GM23338 (cell line): ENCODE results near the gene SYNPR. TPM values are rescaled to one million over a fixed set of nuclear protein-coding genes. Genes with fewer than 3 reads are reported as not detected.

Experiments used
- ATAC-seq: fragments of 200-7000 bp; cut with Tn5 transposase; 3 replicates; pipeline ENCODE4 v1.9.1; 2020
- DNase-seq: peaks from one replicate; pipeline ENCODE4 v3.0.0-alpha.2; 2015; ENCODE audit warnings: low spot score
- H2AFZ ChIP-seq: fragments of 200-600 bp; sonication (generic); 2 replicates; pipeline ENCODE4 v1.8.0; 2016; ENCODE audit warnings: antibody characterized with exemption, mild to moderate bottlenecking, moderate library complexity
- H3F3A ChIP-seq: fragments of 200-600 bp; sonication (generic); replicated peaks from 2 replicates; pipeline ENCODE4 v1.8.0; 2017; ENCODE audit warnings: antibody characterized with exemption, mixed run types, low read depth
- H3K27ac ChIP-seq: fragments of 200-600 bp; sonication (generic); 2 replicates; pipeline ENCODE4 v1.6.1; 2016; ENCODE audit warnings: low read depth
- H3K27me3 ChIP-seq: fragments of 200-600 bp; sonication (generic); 2 replicates; pipeline ENCODE4 v1.8.0; 2016; ENCODE audit warnings: mild to moderate bottlenecking, mixed run types, moderate library complexity; ENCODE audit not compliant: insufficient read depth
- H3K36me3 ChIP-seq: fragments of 200-600 bp; sonication (generic); 2 replicates; pipeline ENCODE4 v1.8.0; 2016; ENCODE audit warnings: mild to moderate bottlenecking; ENCODE audit not compliant: insufficient read depth
- H3K4me1 ChIP-seq: fragments of 200-600 bp; sonication (generic); 2 replicates; pipeline ENCODE4 v1.8.0; 2016; ENCODE audit warnings: mild to moderate bottlenecking, moderate library complexity; ENCODE audit not compliant: insufficient read depth
- H3K4me2 ChIP-seq: fragments of 200-600 bp; sonication (generic); 2 replicates; pipeline ENCODE4 v1.7.1; 2017; ENCODE audit warnings: mixed run types
- H3K4me3 ChIP-seq: fragments of 200-600 bp; sonication (generic); 2 replicates; pipeline ENCODE4 v1.6.1; 2016; ENCODE audit warnings: mixed run types
- H3K79me2 ChIP-seq: fragments of 200-600 bp; sonication (generic); replicated peaks from 2 replicates; pipeline ENCODE4 v1.8.0; 2017; ENCODE audit warnings: mild to moderate bottlenecking; ENCODE audit not compliant: insufficient read depth
- H3K9me2 ChIP-seq: fragments of 200-600 bp; sonication (generic); 2 replicates; pipeline ENCODE4 v1.8.0; 2017; ENCODE audit not compliant: insufficient read depth
- H4K20me1 ChIP-seq: fragments of 200-600 bp; sonication (generic); replicated peaks from 2 replicates; pipeline ENCODE4 v1.8.0; 2017; ENCODE audit warnings: mild to moderate bottlenecking; ENCODE audit not compliant: insufficient read depth
- H3K27ac Mint-ChIP-seq: 2 replicates; pipeline ENCODE4 v1.8.0; 2020; ENCODE audit warnings: inconsistent platforms, mild to moderate bottlenecking, moderate library complexity, mixed read lengths
- H3K27me3 Mint-ChIP-seq: 3 replicates; pipeline ENCODE4 v1.8.0; 2022; ENCODE audit warnings: low read depth, mild to moderate bottlenecking, moderate library complexity, mixed read lengths, inconsistent platforms; ENCODE audit not compliant: insufficient read depth, poor library complexity
- H3K36me3 Mint-ChIP-seq: 3 replicates; pipeline ENCODE4 v1.8.0; 2021; ENCODE audit warnings: low read depth, mild to moderate bottlenecking, inconsistent platforms, moderate library complexity, mixed read lengths
- H3K4me1 Mint-ChIP-seq: 3 replicates; pipeline ENCODE4 v1.8.0; 2020; ENCODE audit warnings: mild to moderate bottlenecking, inconsistent platforms, mixed read lengths
- H3K4me3 Mint-ChIP-seq: 3 replicates; pipeline ENCODE4 v1.8.0; 2021; ENCODE audit warnings: moderate library complexity, mild to moderate bottlenecking, inconsistent platforms, mixed read lengths
- H3K9me3 Mint-ChIP-seq: 3 replicates; pipeline ENCODE4 v1.8.0; 2020; ENCODE audit warnings: moderate library complexity, mild to moderate bottlenecking, inconsistent platforms, mixed read lengths
- ETS1 ChIP-seq: IDR thresholded peaks from 2 replicates; pipeline ENCODE4 v1.6.1; 2016; ENCODE audit warnings: antibody characterized with exemption
- EZH2phosphoT487 ChIP-seq: fragments of 200-600 bp; sonication (generic); IDR thresholded peaks from one replicate; pipeline ENCODE4 v1.8.1; 2018; ENCODE audit warnings: antibody characterized with exemption; ENCODE audit not compliant: unreplicated experiment
- JUNB ChIP-seq: IDR thresholded peaks from one replicate; pipeline ENCODE4 v1.6.1; 2016; ENCODE audit warnings: antibody characterized with exemption; ENCODE audit not compliant: unreplicated experiment
- POLR2AphosphoS5 ChIP-seq: IDR thresholded peaks from 2 replicates; pipeline ENCODE4 v1.6.1; 2016; ENCODE audit warnings: antibody characterized with exemption, low read depth
- REST ChIP-seq: IDR thresholded peaks from one replicate; pipeline ENCODE4 v1.6.1; 2018; ENCODE audit warnings: antibody characterized with exemption; ENCODE audit not compliant: unreplicated experiment
- ZNF331 ChIP-seq: fragments of 250-450 bp; sonication (Bioruptor Pico); IDR thresholded peaks from 2 replicates; pipeline ENCODE4 v1.5.0; 2020; ENCODE audit warnings: low read depth, mild to moderate bottlenecking, moderate library complexity
- ZNF462 ChIP-seq: fragments of 250-450 bp; sonication (Bioruptor Pico); IDR thresholded peaks from 2 replicates; pipeline ENCODE4 v1.5.0; 2020; ENCODE audit warnings: mild to moderate bottlenecking, moderate library complexity
- polyA plus RNA-seq: library from polyadenylated mRNA; unstranded; fragments of >200 nt; fragmentation: Nextera tagmentation; extraction: Ambion mirVana; gene quantifications from 2 replicates; pipeline ENCODE4 v1.2.1, GENCODE V29; 2016
- total RNA-seq: library from RNA; depleted of rRNA; stranded (reverse); fragments of >200 nt; shearing (Covaris generic); gene quantifications from 2 replicates; pipeline ENCODE4 v1.2.3, GENCODE V29; 2014
- TF ChIP-seq, protein P1 (sequence below), 2 experiments: fragments of 200-600 bp in 1 of 2; sonication (generic) in 1 of 2; conservative IDR thresholded peaks; 2 replicates each; pipeline versions ENCODE4 v1.5.1 to v1.6.1; 2016 to 2017; ENCODE audit warnings: antibody characterized with exemption in 2 of 2, low read depth in 2 of 2, mild to moderate bottlenecking in 2 of 2, moderate library complexity in 1 of 2

Gene SYNPR
- total and polyA plus RNA-seq, 2 experiments from 2014 or later: 0.38 to 0.55 TPM

- no peak for TF ChIP-seq ETS1
- TF ChIP-seq REST: no peak
- no peak for TF ChIP-seq EZH2phosphoT487
- TF ChIP-seq JUNB: no peak
Observed at GRCh38 chr3:63331520-63331919, 53.4 kb downstream of the SYNPR start (continued).

GRCh38 chr3:63333815-63334214, 55.7 kb downstream of the SYNPR start:
- Mint-ChIP-seq H3K36me3 (no peaks in the 10 kb centered on the region), H3K4me1 (0 out of 3 replicates have a peak, but pooled peaks cover 5% of the 10 kb centered on the region), H3K27ac (no peak overlapping the region), H3K4me3 (no peak overlapping the region), H3K9me3 (no peaks in the 10 kb centered on the region), H3K27me3 (peaks cover 2% of the 10 kb centered on the region)
- no peak overlapping the region for H3K4me3 ChIP-seq
- H3K36me3 ChIP-seq: no peaks in the 10 kb centered on the region
- no peak overlapping the region for H2AFZ ChIP-seq
- no peaks in the 10 kb centered on the region for H4K20me1 ChIP-seq
- no peak overlapping the region for H3K27ac ChIP-seq
- H3F3A ChIP-seq: no peaks in the 10 kb centered on the region
- H3K4me1 ChIP-seq: peaks cover 6% of the 10 kb centered on the region; the same call in 1 of the 2 replicates
- H3K4me2 ChIP-seq: no peak overlapping the region
- DNase-seq (peak; percentile 41), ATAC-seq (no peak)
- no peaks in the 10 kb centered on the region; the same call in 1 of the 2 replicates for H3K9me2 ChIP-seq
- TF ChIP-seq ZNF462 (CRISPR knock-in tag) (no peak), POLR2AphosphoS5 (no peak), ETS1 (no peak), ZNF331 (CRISPR knock-in tag) (no peak), EZH2phosphoT487 (no peak), JUNB (no peak)
- TF ChIP-seq, protein P1, sequence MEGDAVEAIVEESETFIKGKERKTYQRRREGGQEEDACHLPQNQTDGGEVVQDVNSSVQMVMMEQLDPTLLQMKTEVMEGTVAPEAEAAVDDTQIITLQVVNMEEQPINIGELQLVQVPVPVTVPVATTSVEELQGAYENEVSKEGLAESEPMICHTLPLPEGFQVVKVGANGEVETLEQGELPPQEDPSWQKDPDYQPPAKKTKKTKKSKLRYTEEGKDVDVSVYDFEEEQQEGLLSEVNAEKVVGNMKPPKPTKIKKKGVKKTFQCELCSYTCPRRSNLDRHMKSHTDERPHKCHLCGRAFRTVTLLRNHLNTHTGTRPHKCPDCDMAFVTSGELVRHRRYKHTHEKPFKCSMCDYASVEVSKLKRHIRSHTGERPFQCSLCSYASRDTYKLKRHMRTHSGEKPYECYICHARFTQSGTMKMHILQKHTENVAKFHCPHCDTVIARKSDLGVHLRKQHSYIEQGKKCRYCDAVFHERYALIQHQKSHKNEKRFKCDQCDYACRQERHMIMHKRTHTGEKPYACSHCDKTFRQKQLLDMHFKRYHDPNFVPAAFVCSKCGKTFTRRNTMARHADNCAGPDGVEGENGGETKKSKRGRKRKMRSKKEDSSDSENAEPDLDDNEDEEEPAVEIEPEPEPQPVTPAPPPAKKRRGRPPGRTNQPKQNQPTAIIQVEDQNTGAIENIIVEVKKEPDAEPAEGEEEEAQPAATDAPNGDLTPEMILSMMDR (conservative IDR thresholded peaks at IDR 0.05; ENCODE audit: low read depth in 2 of 2): peak in 1 of 2 experiments; percentile 55; a peak in 3 of 4 replicates
- 0 out of 2 replicates have a peak, but pooled peaks cover 3% of the 10 kb centered on the region for H3K27me3 ChIP-seq
- no peaks in the 10 kb centered on the region for H3K79me2 ChIP-seq
